ENCODE measurements around the gene TSC22D1.

DNA sequence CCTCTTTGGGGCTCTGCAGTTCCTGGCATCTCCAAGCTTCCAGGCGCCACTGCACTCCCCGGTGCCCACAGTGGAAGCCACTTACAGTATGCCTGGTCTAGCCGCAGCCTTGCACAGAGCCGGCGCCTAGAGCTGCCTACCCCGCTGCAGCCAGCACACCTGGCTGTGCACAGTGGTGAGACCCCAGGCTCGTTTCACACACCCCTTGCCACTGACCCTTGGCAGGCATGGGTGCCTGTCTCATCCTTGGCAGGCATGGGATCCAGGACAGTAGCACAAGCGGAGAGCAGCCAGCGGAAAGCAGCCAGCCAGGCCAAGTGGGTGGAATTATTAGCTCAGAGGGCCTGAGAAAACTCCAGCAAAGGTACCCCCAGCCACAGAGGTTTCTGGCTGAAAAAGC is 116.5 kb downstream of the TSC22D1 start:
- TF ChIP-seq, protein P1, sequence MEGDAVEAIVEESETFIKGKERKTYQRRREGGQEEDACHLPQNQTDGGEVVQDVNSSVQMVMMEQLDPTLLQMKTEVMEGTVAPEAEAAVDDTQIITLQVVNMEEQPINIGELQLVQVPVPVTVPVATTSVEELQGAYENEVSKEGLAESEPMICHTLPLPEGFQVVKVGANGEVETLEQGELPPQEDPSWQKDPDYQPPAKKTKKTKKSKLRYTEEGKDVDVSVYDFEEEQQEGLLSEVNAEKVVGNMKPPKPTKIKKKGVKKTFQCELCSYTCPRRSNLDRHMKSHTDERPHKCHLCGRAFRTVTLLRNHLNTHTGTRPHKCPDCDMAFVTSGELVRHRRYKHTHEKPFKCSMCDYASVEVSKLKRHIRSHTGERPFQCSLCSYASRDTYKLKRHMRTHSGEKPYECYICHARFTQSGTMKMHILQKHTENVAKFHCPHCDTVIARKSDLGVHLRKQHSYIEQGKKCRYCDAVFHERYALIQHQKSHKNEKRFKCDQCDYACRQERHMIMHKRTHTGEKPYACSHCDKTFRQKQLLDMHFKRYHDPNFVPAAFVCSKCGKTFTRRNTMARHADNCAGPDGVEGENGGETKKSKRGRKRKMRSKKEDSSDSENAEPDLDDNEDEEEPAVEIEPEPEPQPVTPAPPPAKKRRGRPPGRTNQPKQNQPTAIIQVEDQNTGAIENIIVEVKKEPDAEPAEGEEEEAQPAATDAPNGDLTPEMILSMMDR (IDR thresholded peaks at IDR 0.05): no peak
- TF ChIP-seq POLR2A (IDR thresholded peaks at IDR 0.05): no peak

All from lower leg skin (tissue), 3 donors.